ENCODE results near the gene BICDL1.
A peak's percentile ranks its signal among the peaks of the same experiment; 100 is the strongest.

Gene BICDL1

GRCh38 chr12:120116441-120116791 lies 127.4 kb downstream of the BICDL1 start, which contains the start of gene RAB35:
Gene RAB35, minus strand, starts transcription at chr12:120116753. Its CDS starts 103 bp downstream, at chr12:120116650.
- no peaks in the 10 kb centered on the region for H3K27me3 ChIP-seq (ENCODE audit: insufficient read depth, low read length, poor library complexity, severe bottlenecking)
- H4K20me1 ChIP-seq (ENCODE audit: insufficient read depth, low read length, poor library complexity, severe bottlenecking): peaks cover 61% of the 10 kb centered on the region
- H3K36me3 ChIP-seq (ENCODE audit: insufficient read depth, low read length): no peaks in the 10 kb centered on the region
- H3K9ac ChIP-seq (ENCODE audit: low read depth, low read length, poor library complexity, severe bottlenecking): peak within 1 kb of the TSS; percentile 94
- peak within 1 kb of the TSS; percentile 99 for H3K4me3 ChIP-seq (ENCODE audit: low read length, poor library complexity, severe bottlenecking)
- peaks cover 64% of the 10 kb centered on the region for H3K79me2 ChIP-seq (ENCODE audit: insufficient read depth, low read length)
- H3K9me2 ChIP-seq (replicated peaks; ENCODE audit: low read depth, low read length): no peaks in the 10 kb centered on the region
- H3K9me3 ChIP-seq (ENCODE audit: insufficient read depth, low read depth, low read length): no peaks in the 10 kb centered on the region
- H2AFZ ChIP-seq (ENCODE audit: low read length): peak within 1 kb of the TSS; percentile 97
- H3K4me1 ChIP-seq (ENCODE audit: insufficient read depth, low read length, poor library complexity, severe bottlenecking): peaks cover 54% of the 10 kb centered on the region
- 0 out of 2 replicates have a peak, but pooled peaks cover 3% of the 10 kb centered on the region for H3F3A ChIP-seq (ENCODE audit: low read depth)
- H3K4me2 ChIP-seq (ENCODE audit: low read depth, low read length, poor library complexity, severe bottlenecking): peak within 1 kb of the TSS; percentile 96
- TF ChIP-seq EZH2phosphoT487 (IDR thresholded peaks at IDR 0.05; ENCODE audit: borderline replicate concordance): no peak
- no peak for TF ChIP-seq CTCF (conservative IDR thresholded peaks at IDR 0.05; ENCODE audit: low read length)

DNA sequence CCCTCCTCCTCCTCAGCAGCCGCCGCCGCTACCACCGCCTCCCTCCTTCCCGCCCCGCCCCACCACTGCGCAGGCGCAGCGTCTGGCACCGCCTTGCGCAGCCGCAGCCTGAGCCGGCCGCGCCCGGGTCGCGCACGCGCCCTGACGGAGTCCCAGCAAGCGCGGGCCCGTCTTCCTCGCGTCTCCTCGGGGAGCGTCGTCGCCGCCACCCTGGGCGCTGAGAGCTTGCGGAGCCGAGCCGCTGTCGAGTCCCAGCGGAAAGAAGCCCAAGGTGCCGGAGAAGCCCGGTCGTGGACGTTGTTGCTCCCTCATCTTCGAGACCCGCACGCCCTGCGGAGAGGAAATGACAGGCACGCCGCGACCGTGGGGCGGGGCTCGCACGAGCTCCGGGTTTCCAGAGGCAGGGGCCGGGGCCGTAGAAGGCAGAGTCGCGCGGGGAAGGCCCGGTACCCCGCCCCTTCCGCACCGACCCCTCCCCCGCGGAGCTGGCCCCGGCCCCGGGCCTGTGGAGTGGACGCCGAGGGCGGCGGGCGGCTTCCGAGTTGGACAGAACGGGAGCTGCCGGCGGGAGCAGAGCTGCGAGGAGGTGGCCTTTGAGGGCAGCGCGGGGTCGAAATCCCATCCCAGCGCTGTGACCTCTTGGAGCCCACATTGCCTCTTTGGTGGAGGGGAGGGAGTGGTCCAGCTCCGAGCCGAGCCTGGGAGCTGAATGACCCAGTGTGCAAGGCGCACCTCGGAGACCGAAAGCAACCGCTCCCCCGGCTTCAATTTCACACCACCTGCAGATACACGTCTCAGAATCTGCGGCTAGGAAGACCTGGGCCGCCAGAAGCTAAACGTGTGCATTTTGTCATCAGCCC lies 128.0 kb downstream of the BICDL1 start:
- Histone ChIP-seq H3F3A (ENCODE audit: low read depth) (0 out of 2 replicates have a peak, but pooled peaks cover 3% of the 10 kb centered on the region), H3K4me1 (ENCODE audit: insufficient read depth, low read length, poor library complexity, severe bottlenecking) (peaks cover 51% of the 10 kb centered on the region), H3K36me3 (ENCODE audit: insufficient read depth, low read length) (no peaks in the 10 kb centered on the region), H3K9me2 (replicated peaks; ENCODE audit: low read depth, low read length) (no peaks in the 10 kb centered on the region), H3K9ac (ENCODE audit: low read depth, low read length, poor library complexity, severe bottlenecking) (peak overlapping the region; percentile 94), H3K4me2 (ENCODE audit: low read depth, low read length, poor library complexity, severe bottlenecking) (peak overlapping the region; percentile 96), H4K20me1 (ENCODE audit: insufficient read depth, low read length, poor library complexity, severe bottlenecking) (peaks cover 55% of the 10 kb centered on the region), H3K9me3 (ENCODE audit: insufficient read depth, low read depth, low read length) (no peaks in the 10 kb centered on the region), H2AFZ (ENCODE audit: low read length) (peak overlapping the region; percentile 97), H3K27me3 (ENCODE audit: insufficient read depth, low read length, poor library complexity, severe bottlenecking) (no peaks in the 10 kb centered on the region), H3K4me3 (ENCODE audit: low read length, poor library complexity, severe bottlenecking) (peak overlapping the region; percentile 99), H3K79me2 (ENCODE audit: insufficient read depth, low read length) (peaks cover 59% of the 10 kb centered on the region)
- TF ChIP-seq CTCF (conservative IDR thresholded peaks at IDR 0.05; ENCODE audit: low read length) (no peak), EZH2phosphoT487 (IDR thresholded peaks at IDR 0.05; ENCODE audit: borderline replicate concordance) (no peak)

DNA sequence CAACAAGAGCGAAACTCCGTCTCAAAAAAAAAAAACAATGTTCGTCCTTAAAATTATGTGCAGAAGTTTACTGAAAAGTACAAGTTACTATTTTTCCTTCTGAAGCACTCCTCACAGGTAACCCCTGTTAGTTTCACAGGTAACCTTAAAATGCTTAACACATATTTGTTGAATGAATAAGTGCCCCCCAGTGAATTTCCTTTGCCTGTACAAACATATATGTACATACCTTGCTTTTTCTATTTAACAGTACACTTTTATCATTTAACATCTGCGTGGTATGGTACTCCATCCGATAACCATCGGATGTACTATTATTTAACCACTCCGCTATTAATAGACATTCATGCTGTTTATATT lies 128.9 kb downstream of the BICDL1 start:
- Histone ChIP-seq H3K9me2 (replicated peaks; ENCODE audit: low read depth, low read length) (no peaks in the 10 kb centered on the region), H3K27me3 (ENCODE audit: insufficient read depth, low read length, poor library complexity, severe bottlenecking) (no peaks in the 10 kb centered on the region), H3K9ac (ENCODE audit: low read depth, low read length, poor library complexity, severe bottlenecking) (peak overlapping the region; percentile 94), H3K4me1 (ENCODE audit: insufficient read depth, low read length, poor library complexity, severe bottlenecking) (peaks cover 51% of the 10 kb centered on the region), H3K79me2 (ENCODE audit: insufficient read depth, low read length) (peaks cover 50% of the 10 kb centered on the region), H2AFZ (ENCODE audit: low read length) (no peak overlapping the region), H3F3A (ENCODE audit: low read depth) (0 out of 2 replicates have a peak, but pooled peaks cover 3% of the 10 kb centered on the region), H3K9me3 (ENCODE audit: insufficient read depth, low read depth, low read length) (no peaks in the 10 kb centered on the region), H3K4me2 (ENCODE audit: low read depth, low read length, poor library complexity, severe bottlenecking) (peak overlapping the region; percentile 96), H4K20me1 (ENCODE audit: insufficient read depth, low read length, poor library complexity, severe bottlenecking) (peaks cover 46% of the 10 kb centered on the region), H3K4me3 (ENCODE audit: low read length, poor library complexity, severe bottlenecking) (peak overlapping the region; percentile 99), H3K36me3 (ENCODE audit: insufficient read depth, low read length) (no peaks in the 10 kb centered on the region)
- no peak for TF ChIP-seq EZH2phosphoT487 (IDR thresholded peaks at IDR 0.05; ENCODE audit: borderline replicate concordance)
- no peak for TF ChIP-seq CTCF (conservative IDR thresholded peaks at IDR 0.05; ENCODE audit: low read length)
